ENCODE data around the gene CCDC148. TPM values are rescaled to one million over a fixed set of nuclear protein-coding genes. Genes with fewer than 3 reads are reported as not detected.

The CCDC148 gene
- total and polyA plus RNA-seq, 2 experiments from 2014 or later, result 0.64 to 0.86 TPM

GRCh38 chr2:158498043-158498748 is 41.6 kb upstream of the CCDC148 start:
- peak; percentile 47 for DNase-seq

GRCh38 chr2:158497486-158497885 is 40.9 kb upstream of the CCDC148 start:
- Histone ChIP-seq H3K4me2 (ENCODE audit: unreplicated experiment) (no peak overlapping the region), H3K9me3 (ENCODE audit: low read depth) (no peaks in the 10 kb centered on the region), H3F3A (ENCODE audit: insufficient read depth) (peaks cover 38% of the 10 kb centered on the region), H3K4me3 (no peak overlapping the region), H3K9me2 (ENCODE audit: insufficient read depth) (no peaks in the 10 kb centered on the region), H3K9ac (no peak overlapping the region), H3K27ac (0 out of 2 replicates have a peak overlapping the region, but pooled peaks have one; percentile 20), H4K20me1 (ENCODE audit: insufficient read depth) (no peaks in the 10 kb centered on the region), H3K79me2 (ENCODE audit: insufficient read depth) (peaks cover 73% of the 10 kb centered on the region), H2AFZ (no peak overlapping the region), H3K4me1 (ENCODE audit: insufficient read depth) (peaks cover 63% of the 10 kb centered on the region), H3K27me3 (replicated peaks; ENCODE audit: insufficient read depth) (no peaks in the 10 kb centered on the region), H3K36me3 (ENCODE audit: low read depth) (no peaks in the 10 kb centered on the region)
- TF ChIP-seq EZH2phosphoT487 (IDR thresholded peaks at IDR 0.05; ENCODE audit: insufficient read depth, low read depth), result no peak
- no peak for TF ChIP-seq EZH2 (IDR thresholded peaks at IDR 0.05; ENCODE audit: insufficient read depth, poor library complexity, severe bottlenecking)
- in situ Hi-C loops (cut with MboI), result no loop called here
- DNase-seq, result peak; percentile 39
- WGBS, 2 experiments (ENCODE audit: low coverage in 1 of 2, low lambda C conversion rate in 2 of 2, missing lambda C conversion rate in 2 of 2), result 92 to 98% methylated on average over 1 of the region's 1 CpG

More at GRCh38 chr2:158498043-158498748, 41.6 kb upstream of the CCDC148 start:
- H3K27me3 ChIP-seq (replicated peaks; ENCODE audit: insufficient read depth), result no peaks in the 10 kb centered on the region
- peaks cover 70% of the 10 kb centered on the region for H3K4me1 ChIP-seq (ENCODE audit: insufficient read depth)
- TF ChIP-seq EZH2phosphoT487 (IDR thresholded peaks at IDR 0.05; ENCODE audit: insufficient read depth, low read depth), result no peak
- no peak for TF ChIP-seq EZH2 (IDR thresholded peaks at IDR 0.05; ENCODE audit: insufficient read depth, poor library complexity, severe bottlenecking)
- no peak overlapping the region for H3K4me3 ChIP-seq
- H3K9ac ChIP-seq, result no peak overlapping the region
- no peak overlapping the region for H3K4me2 ChIP-seq (ENCODE audit: unreplicated experiment)
- H3K27ac ChIP-seq, result peak overlapping the region; percentile 20
- no peaks in the 10 kb centered on the region for H4K20me1 ChIP-seq (ENCODE audit: insufficient read depth)
- H3K9me3 ChIP-seq (ENCODE audit: low read depth), result no peaks in the 10 kb centered on the region
- no peaks in the 10 kb centered on the region for H3K36me3 ChIP-seq (ENCODE audit: low read depth)
- in situ Hi-C loops (cut with MboI), result no loop called here
- H3K79me2 ChIP-seq (ENCODE audit: insufficient read depth), result peaks cover 68% of the 10 kb centered on the region
- no peak overlapping the region for H2AFZ ChIP-seq
- no peaks in the 10 kb centered on the region for H3K9me2 ChIP-seq (ENCODE audit: insufficient read depth)
- peaks cover 46% of the 10 kb centered on the region for H3F3A ChIP-seq (ENCODE audit: insufficient read depth)

- Histone ChIP-seq H3K4me2 (ENCODE audit: unreplicated experiment) (no peak overlapping the region), H3K4me1 (ENCODE audit: insufficient read depth) (peaks cover 58% of the 10 kb centered on the region), H3K27me3 (replicated peaks; ENCODE audit: insufficient read depth) (no peaks in the 10 kb centered on the region), H4K20me1 (ENCODE audit: insufficient read depth) (no peaks in the 10 kb centered on the region), H3K9me2 (ENCODE audit: insufficient read depth) (no peaks in the 10 kb centered on the region), H3K27ac (no peak overlapping the region), H3K79me2 (ENCODE audit: insufficient read depth) (peaks cover 76% of the 10 kb centered on the region), H3K36me3 (ENCODE audit: low read depth) (no peaks in the 10 kb centered on the region), H2AFZ (no peak overlapping the region), H3K4me3 (no peak overlapping the region), H3K9me3 (ENCODE audit: low read depth) (no peaks in the 10 kb centered on the region), H3F3A (ENCODE audit: insufficient read depth) (peaks cover 33% of the 10 kb centered on the region), H3K9ac (no peak overlapping the region)
- TF ChIP-seq EZH2 (IDR thresholded peaks at IDR 0.05; ENCODE audit: insufficient read depth, poor library complexity, severe bottlenecking), result no peak
- no peak for TF ChIP-seq EZH2phosphoT487 (IDR thresholded peaks at IDR 0.05; ENCODE audit: insufficient read depth, low read depth)
- no peak for DNase-seq
- in situ Hi-C loops (cut with MboI), result no loop called here
- WGBS, 2 experiments (ENCODE audit: low coverage in 1 of 2, low lambda C conversion rate in 2 of 2, missing lambda C conversion rate in 2 of 2), result 94 to 100% methylated on average over 3 of the region's 3 CpGs
Measured at GRCh38 chr2:158496986-158497385, 40.4 kb upstream of the CCDC148 start.

GRCh38 chr2:158495175-158495574 is 38.6 kb upstream of the CCDC148 start:
- peaks cover 26% of the 10 kb centered on the region for H3F3A ChIP-seq (ENCODE audit: insufficient read depth)
- H3K4me2 ChIP-seq (ENCODE audit: unreplicated experiment), result peak overlapping the region; percentile 26
- H3K79me2 ChIP-seq (ENCODE audit: insufficient read depth), result peaks cover 78% of the 10 kb centered on the region
- no peaks in the 10 kb centered on the region for H4K20me1 ChIP-seq (ENCODE audit: insufficient read depth)
- H3K9me3 ChIP-seq (ENCODE audit: low read depth), result no peaks in the 10 kb centered on the region
- TF ChIP-seq EZH2phosphoT487 (IDR thresholded peaks at IDR 0.05; ENCODE audit: insufficient read depth, low read depth) (no peak), EZH2 (IDR thresholded peaks at IDR 0.05; ENCODE audit: insufficient read depth, poor library complexity, severe bottlenecking) (no peak)
- peak overlapping the region; percentile 42; the same call in 1 of the 2 replicates for H3K27ac ChIP-seq
- in situ Hi-C loops (cut with MboI), result no loop called here
- H3K9me2 ChIP-seq (ENCODE audit: insufficient read depth), result no peaks in the 10 kb centered on the region
- no peak overlapping the region for H2AFZ ChIP-seq
- H3K36me3 ChIP-seq (ENCODE audit: low read depth), result no peaks in the 10 kb centered on the region
- H3K27me3 ChIP-seq (replicated peaks; ENCODE audit: insufficient read depth), result no peaks in the 10 kb centered on the region
- peaks cover 41% of the 10 kb centered on the region for H3K4me1 ChIP-seq (ENCODE audit: insufficient read depth)
- DNase-seq, result peak; percentile 82
- no peak overlapping the region for H3K9ac ChIP-seq
- H3K4me3 ChIP-seq, result no peak overlapping the region
- WGBS, 2 experiments (ENCODE audit: low coverage in 1 of 2, low lambda C conversion rate in 2 of 2, missing lambda C conversion rate in 2 of 2), result 62 to 65% methylated on average over 5 of the region's 5 CpGs

Data from GM23248 (cell line).